Pancreas (tissue), 10 donors: ENCODE measurements around the gene TOP2B. TPM values are rescaled to one million over a fixed set of nuclear protein-coding genes. Genes with fewer than 3 reads are reported as not detected.

Experiments used
- ATAC-seq, 4 donors: fragments of 200-7000 bp; cut with Tn5 transposase; one replicate each; pipeline versions ENCODE4 v1.8.0 to v1.9.1; 2020; ENCODE audit warnings: mild to moderate bottlenecking in 4 of 4, moderate library complexity in 4 of 4
- DNase-seq, 6 donors: peaks; one replicate each; pipeline ENCODE4 v3.0.0-alpha.2; 2020
- FAIRE-seq: peaks from 2 replicates; lab custom pipeline; 2012; peaks lifted over from hg19 to GRCh38; lab: Jason Lieb, UNC
- H3K27ac ChIP-seq, 4 donors: fragments of 200-600 bp; sonication (generic); 1 replicate in 3 of 4; 2 replicates in 1 of 4; pipeline versions ENCODE4 v1.5.0 to v1.8.0; 2020
- H3K27me3 ChIP-seq, 4 donors: fragments of 200-600 bp; one replicate each; pipeline ENCODE4 v1.8.0; 2021
- H3K36me3 ChIP-seq, 3 donors: fragments of 200-600 bp; sonication (generic) in 1 of 3; one replicate each; pipeline versions ENCODE4 v1.5.0 to v1.8.0; 2020 to 2021
- H3K4me1 ChIP-seq, 3 donors: fragments of 200-600 bp; one replicate each; pipeline ENCODE4 v1.8.0; 2021
- H3K4me3 ChIP-seq, 4 donors: fragments of 200-600 bp; sonication (generic) in 2 of 4; one replicate each; pipeline versions ENCODE4 v1.5.0 to v1.8.0; 2020 to 2021
- H3K9me3 ChIP-seq, 4 donors: fragments of 200-600 bp; one replicate each; pipeline ENCODE4 v1.8.0; 2021
- WGBS, 2 donors: extraction: QIAGEN DNeasy Blood & Tissue Kit; methylation state at CpG; one replicate each; pipeline ENCODE4 v1.1.7; 2013; 5-methylcytosine and 5-hydroxymethylcytosine counted together
- intact Hi-C, 3 donors: fragments of 100-400 bp; cut with DNase I; formaldehyde crosslinking; loops; one replicate each; pipeline versions ENCODE4 v1.11.1 to v1.14.2; 2022
- polyA plus RNA-seq, 2 donors: library from polyadenylated mRNA; stranded (reverse); fragments of 200-250 nt; gene quantifications; one replicate each; pipeline ENCODE4 v1.2.3, GENCODE V29; 2013
- total RNA-seq, 6 donors: library from RNA; stranded (reverse); fragmentation: NEBNext Ultra II Directional in 4 of 6; extraction: Animal tissue kit (Norgen Biotek cat#: 25700) in 4 of 6; gene quantifications; one replicate each; pipeline versions ENCODE4 v1.2.1 to v1.2.4, GENCODE V29; 2021 to 2023
- TF ChIP-seq, protein P1 (sequence below), 4 donors: fragments of 200-600 bp; sonication (generic) in 3 of 4; IDR thresholded peaks; one replicate each; pipeline versions ENCODE4 v1.5.0 to v1.8.0; 2021; ENCODE audit warnings: antibody characterized with exemption in 4 of 4
- donor health status: healthy with polysubstance abuse.
- donor health status: DM: no; HTN: no; CAD: no; lungs with moderate emphysema.
- donor health status: DM: no; HTN: no; CAD: no.
- donor health status: control.
- donor health status: control.
- donor health status: Bipolar disorder and iron deficiency.
- donor health status: DM: yes; HTN: yes; CAD: no.
- donor health status: DM: no; HTN: no; CAD: no.
- donor health status: DM: no; HTN: no; CAD: no.
- donor health status: DM: yes; HTN: yes; CAD: no.

TOP2B gene
- total and polyA plus RNA-seq, 8 donors, result 17.7 to 67.7 (median 40.2) TPM

DNA sequence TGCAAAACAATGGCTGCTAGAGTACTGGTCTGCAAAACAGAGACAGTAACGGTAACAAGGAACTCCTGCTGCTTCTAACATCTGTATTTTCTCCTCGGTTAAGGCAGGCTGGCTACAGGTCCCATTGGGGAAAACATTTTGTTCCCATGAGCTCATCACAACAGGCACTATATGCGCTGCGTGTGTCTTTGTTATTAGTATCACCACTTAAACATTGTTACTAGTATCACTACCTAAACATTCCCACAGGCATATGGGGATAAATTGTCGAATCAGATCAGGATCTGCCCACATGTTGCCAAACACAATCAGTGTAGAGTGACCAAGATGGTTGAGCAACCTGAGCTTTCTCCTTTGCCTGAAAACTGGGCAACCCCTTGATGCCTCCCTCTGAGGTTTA lies 77.2 kb downstream of the TOP2B start:
- TF ChIP-seq, protein P1, sequence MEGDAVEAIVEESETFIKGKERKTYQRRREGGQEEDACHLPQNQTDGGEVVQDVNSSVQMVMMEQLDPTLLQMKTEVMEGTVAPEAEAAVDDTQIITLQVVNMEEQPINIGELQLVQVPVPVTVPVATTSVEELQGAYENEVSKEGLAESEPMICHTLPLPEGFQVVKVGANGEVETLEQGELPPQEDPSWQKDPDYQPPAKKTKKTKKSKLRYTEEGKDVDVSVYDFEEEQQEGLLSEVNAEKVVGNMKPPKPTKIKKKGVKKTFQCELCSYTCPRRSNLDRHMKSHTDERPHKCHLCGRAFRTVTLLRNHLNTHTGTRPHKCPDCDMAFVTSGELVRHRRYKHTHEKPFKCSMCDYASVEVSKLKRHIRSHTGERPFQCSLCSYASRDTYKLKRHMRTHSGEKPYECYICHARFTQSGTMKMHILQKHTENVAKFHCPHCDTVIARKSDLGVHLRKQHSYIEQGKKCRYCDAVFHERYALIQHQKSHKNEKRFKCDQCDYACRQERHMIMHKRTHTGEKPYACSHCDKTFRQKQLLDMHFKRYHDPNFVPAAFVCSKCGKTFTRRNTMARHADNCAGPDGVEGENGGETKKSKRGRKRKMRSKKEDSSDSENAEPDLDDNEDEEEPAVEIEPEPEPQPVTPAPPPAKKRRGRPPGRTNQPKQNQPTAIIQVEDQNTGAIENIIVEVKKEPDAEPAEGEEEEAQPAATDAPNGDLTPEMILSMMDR (IDR thresholded peaks at IDR 0.05), result no peak
- no peaks in the 10 kb centered on the region for H3K4me1 ChIP-seq
- no peaks in the 10 kb centered on the region for H3K27me3 ChIP-seq
- no peaks in the 10 kb centered on the region for H3K36me3 ChIP-seq
- H3K9me3 ChIP-seq, result no peaks in the 10 kb centered on the region
- intact Hi-C loops, result loop anchor here in 1 of 3 donors (10.0 kb wide), 2 partner anchors 623 to 823 kb away; no protein-coding TSS in a partner anchor
- H3K27ac ChIP-seq, result no peak overlapping the region
- FAIRE-seq, result no peak
- 71 to 78% methylated on average over 5 of the region's 5 CpGs for WGBS, 2 donors
- no peak overlapping the region for H3K4me3 ChIP-seq
- ATAC-seq, result no peak
- no peak for DNase-seq

DNA sequence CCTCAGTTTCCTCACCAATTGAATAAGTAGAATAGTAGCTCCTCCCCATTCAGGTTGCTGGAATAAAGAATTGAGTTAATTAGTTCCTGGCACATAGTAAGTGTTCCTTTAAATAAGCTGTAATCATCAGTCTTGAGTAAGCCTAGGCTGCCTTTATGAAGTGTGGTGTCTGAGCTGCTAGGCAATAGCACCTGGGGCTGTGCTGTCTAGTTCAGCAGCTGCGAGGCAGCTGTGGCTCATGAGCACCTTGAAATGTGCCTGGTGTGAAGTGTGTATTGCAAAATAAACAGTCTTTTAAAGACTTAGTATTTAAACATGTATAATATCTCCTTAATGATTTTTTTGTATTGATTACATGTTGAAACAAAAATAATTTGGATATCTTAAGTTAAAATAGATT lies 77.6 kb downstream of the TOP2B start:
- no peaks in the 10 kb centered on the region for H3K36me3 ChIP-seq
- FAIRE-seq (no peak), ATAC-seq (no peak), DNase-seq (no peak)
- no peaks in the 10 kb centered on the region for H3K27me3 ChIP-seq
- 40% methylated on average over 1 of the region's 1 CpG for WGBS, 2 donors
- TF ChIP-seq, protein P1 (IDR thresholded peaks at IDR 0.05), result no peak
- no peak overlapping the region for H3K4me3 ChIP-seq
- H3K27ac ChIP-seq, result no peak overlapping the region
- intact Hi-C loops, result loop anchor here in 1 of 3 donors (10.0 kb wide), 2 partner anchors 622 to 822 kb away; no protein-coding TSS in a partner anchor
- no peaks in the 10 kb centered on the region for H3K4me1 ChIP-seq
- no peaks in the 10 kb centered on the region for H3K9me3 ChIP-seq

DNA sequence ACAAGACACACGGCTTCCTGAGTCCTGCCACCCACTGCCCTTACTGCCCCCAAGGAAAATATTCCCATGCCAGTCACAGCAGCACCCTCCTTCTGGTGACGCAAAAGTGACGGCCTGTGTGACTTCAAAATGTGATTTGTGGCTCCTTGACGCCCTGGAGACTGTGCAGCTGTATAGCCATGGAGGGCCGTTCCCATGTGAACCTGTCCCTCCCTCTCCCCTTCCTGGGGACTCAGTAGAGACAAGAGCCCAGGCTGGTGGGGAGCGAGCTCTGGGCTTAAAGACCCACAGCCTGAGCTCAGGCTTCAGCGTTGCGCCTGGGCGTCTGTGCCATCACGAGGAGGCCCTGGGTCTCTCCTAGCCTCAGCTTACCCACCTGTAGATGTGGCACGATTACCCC lies 78.2 kb downstream of the TOP2B start:
- H3K27me3 ChIP-seq, result no peaks in the 10 kb centered on the region
- TF ChIP-seq, protein P1 (IDR thresholded peaks at IDR 0.05), result no peak
- no peak overlapping the region for H3K27ac ChIP-seq
- no peaks in the 10 kb centered on the region for H3K36me3 ChIP-seq
- DNase-seq, result no peak
- no peaks in the 10 kb centered on the region for H3K4me1 ChIP-seq
- FAIRE-seq, result no peak
- H3K4me3 ChIP-seq, result no peak overlapping the region
- H3K9me3 ChIP-seq, result no peaks in the 10 kb centered on the region
- WGBS, 2 donors, result 79 to 93% methylated on average over 11 of the region's 11 CpGs
- intact Hi-C loops, result loop anchor here in 1 of 3 donors (10.0 kb wide), 2 partner anchors 622 to 822 kb away; no protein-coding TSS in a partner anchor
- ATAC-seq, result no peak

DNA sequence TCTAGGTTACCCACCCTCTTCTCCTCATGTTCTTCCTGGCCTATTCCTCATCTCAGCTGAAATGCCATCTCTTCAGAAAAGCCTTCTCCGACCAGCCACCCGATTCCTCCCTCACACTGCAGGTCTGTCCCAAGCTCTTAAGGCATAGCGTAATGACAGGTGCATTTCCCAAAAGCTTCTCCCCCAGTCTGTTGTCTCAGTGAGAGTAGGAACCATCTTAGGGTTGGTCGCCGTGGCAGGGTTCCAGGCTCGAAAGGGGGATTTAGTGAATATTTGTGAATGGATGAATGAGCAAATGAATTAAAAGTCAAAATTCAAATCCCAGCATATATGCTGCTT lies 78.6 kb downstream of the TOP2B start:
- TF ChIP-seq, protein P1 (IDR thresholded peaks at IDR 0.05), result no peak
- H3K27me3 ChIP-seq, result no peaks in the 10 kb centered on the region
- H3K9me3 ChIP-seq, result no peaks in the 10 kb centered on the region
- 87 to 94% methylated on average over 6 of the region's 6 CpGs for WGBS, 2 donors
- intact Hi-C loops, result loop anchor here in 1 of 3 donors (10.0 kb wide), 2 partner anchors 621 to 821 kb away; no protein-coding TSS in a partner anchor
- H3K4me3 ChIP-seq, result no peak overlapping the region
- FAIRE-seq (no peak), ATAC-seq (no peak), DNase-seq (no peak)
- H3K4me1 ChIP-seq, result no peaks in the 10 kb centered on the region
- H3K27ac ChIP-seq, result no peak overlapping the region
- no peaks in the 10 kb centered on the region for H3K36me3 ChIP-seq

DNA sequence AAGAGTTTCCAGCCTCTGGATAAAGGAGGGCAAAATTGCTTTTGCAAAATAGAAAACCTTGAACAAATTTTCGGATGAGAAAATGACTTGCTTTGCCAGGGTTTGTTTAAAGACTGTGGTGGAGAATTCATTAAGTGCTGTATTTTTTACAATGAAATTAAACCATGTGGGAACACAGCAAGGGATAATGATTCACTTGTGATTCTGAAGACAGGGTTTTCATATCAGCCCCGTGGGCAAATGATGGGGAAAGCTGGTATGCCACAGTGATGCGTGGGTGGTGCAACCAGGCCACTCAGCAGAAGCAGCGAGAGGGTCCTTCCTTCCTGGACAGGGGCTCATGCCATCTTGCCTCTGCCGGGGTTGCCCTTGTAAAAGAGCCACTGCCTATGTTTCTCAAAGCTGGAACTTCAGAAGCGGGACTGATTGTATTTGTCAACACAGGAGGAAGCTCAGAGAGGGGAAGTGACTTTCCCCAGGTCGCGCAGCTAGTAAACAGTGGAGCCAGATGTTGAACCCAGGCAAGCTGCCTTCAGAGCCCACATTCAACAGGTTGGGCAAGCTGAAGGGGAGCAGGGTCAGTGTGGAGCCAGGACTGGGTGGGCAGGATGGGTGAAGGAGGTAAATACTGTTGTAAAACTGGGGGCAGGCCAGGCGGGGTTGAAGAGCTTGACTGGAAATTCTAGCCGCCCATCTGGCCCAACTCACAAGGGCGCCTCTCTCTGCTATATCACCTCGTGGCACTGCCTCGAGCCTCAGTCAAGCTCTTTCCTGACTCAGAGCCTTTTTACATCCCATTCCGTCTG lies 79.1 kb downstream of the TOP2B start:
- intact Hi-C loops, result loop anchor here in 1 of 3 donors (10.0 kb wide), 2 partner anchors 621 to 821 kb away; no protein-coding TSS in a partner anchor
- DNase-seq (no peak), ATAC-seq (no peak), FAIRE-seq (no peak)
- Histone ChIP-seq H3K27me3 (no peaks in the 10 kb centered on the region), H3K4me1 (no peaks in the 10 kb centered on the region), H3K9me3 (no peaks in the 10 kb centered on the region), H3K4me3 (no peak overlapping the region), H3K27ac (no peak overlapping the region), H3K36me3 (no peaks in the 10 kb centered on the region)
- 79 to 83% methylated on average over 14 of the region's 14 CpGs for WGBS, 2 donors
- TF ChIP-seq, protein P1 (IDR thresholded peaks at IDR 0.05), result no peak
